ENCODE results near the gene GSN. TPM values are rescaled to one million over a fixed set of nuclear protein-coding genes. Genes with fewer than 3 reads are reported as not detected.

Gene GSN
- polyA plus RNA-seq, 1 of the 3 experiments (the other 2 are of a cell fraction): 168 TPM

DNA sequence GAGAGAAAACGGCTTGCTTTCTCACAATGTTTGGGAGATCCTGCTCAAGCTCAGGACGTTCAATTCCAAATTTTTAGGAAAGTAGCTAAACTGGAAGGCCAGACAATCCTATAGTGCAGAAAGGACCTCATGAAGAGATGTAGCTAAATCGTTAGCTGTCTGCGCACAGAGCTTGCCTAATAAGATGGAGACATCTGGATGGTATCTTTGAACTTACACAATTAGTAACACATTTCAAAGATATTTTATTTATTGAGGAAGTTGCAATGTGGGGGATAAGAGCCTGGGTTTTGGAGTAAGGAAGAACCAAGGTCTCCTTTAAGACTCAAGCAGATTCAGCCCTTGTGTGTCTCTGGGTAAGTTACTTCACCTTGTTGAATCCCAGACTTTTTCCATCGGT lies 37.7 kb upstream of the GSN start:
- H3K27ac ChIP-seq (ENCODE audit: low read depth in 2 of 2, low read length in 1 of 2): no peak overlapping the region
- H3K9me3 ChIP-seq: no peaks in the 10 kb centered on the region
- no peaks in the 10 kb centered on the region for H4K20me1 ChIP-seq (ENCODE audit: insufficient read depth)
- no peak overlapping the region for H2AFZ ChIP-seq (ENCODE audit: low read depth)
- CTCF ChIA-PET: interaction anchor here (0.9 to 3.1 kb wide), 3 partner anchors 17 to 50 kb away, joined by 3 to 9 read pairs (median 4); no protein-coding TSS in a partner anchor
- no peaks in the 10 kb centered on the region for H3K27me3 ChIP-seq (ENCODE audit: insufficient read depth)
- no peak overlapping the region for H3K9ac ChIP-seq
- no peak overlapping the region for H3K4me2 ChIP-seq
- H3K4me3 ChIP-seq (ENCODE audit: low read depth in 2 of 2, low read length in 1 of 2): no peak overlapping the region
- H3K36me3 ChIP-seq (replicated peaks in 1 of 2; ENCODE audit: control insufficient read depth in 1 of 2, insufficient read depth in 2 of 2, low read length in 1 of 2): no peaks in the 10 kb centered on the region
- no peaks in the 10 kb centered on the region for H3F3A ChIP-seq (replicated peaks; ENCODE audit: insufficient read depth)
- no peaks in the 10 kb centered on the region for H3K79me2 ChIP-seq (ENCODE audit: insufficient read depth)
- no peak for DNase-seq
- POLR2A ChIA-PET: no interaction called here
- H3K4me1 ChIP-seq (ENCODE audit: control insufficient read depth in 1 of 2, insufficient read depth in 2 of 2, low read depth in 1 of 2, low read length in 1 of 2): peaks cover 2 to 9% of the 10 kb centered on the region in 2 experiments; a peak in 3 of 4 replicates
- TF ChIP-seq, protein P1, sequence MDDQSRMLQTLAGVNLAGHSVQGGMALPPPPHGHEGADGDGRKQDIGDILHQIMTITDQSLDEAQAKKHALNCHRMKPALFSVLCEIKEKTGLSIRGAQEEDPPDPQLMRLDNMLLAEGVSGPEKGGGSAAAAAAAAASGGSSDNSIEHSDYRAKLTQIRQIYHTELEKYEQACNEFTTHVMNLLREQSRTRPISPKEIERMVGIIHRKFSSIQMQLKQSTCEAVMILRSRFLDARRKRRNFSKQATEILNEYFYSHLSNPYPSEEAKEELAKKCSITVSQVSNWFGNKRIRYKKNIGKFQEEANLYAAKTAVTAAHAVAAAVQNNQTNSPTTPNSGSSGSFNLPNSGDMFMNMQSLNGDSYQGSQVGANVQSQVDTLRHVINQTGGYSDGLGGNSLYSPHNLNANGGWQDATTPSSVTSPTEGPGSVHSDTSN (IDR thresholded peaks at IDR 0.05): no peak
- TF ChIP-seq GATA2 (CRISPR knock-in tag; IDR thresholded peaks at IDR 0.05) (no peak), SIN3A (IDR thresholded peaks at IDR 0.05; ENCODE audit: borderline replicate concordance, low read depth, low read length) (no peak), NFIC (IDR thresholded peaks at IDR 0.05; ENCODE audit: borderline replicate concordance) (no peak), EP300 (IDR thresholded peaks at IDR 0.05; ENCODE audit: borderline replicate concordance in 1 of 2, low read depth in 1 of 2, low read length in 1 of 2) (no peak)
- WGBS (ENCODE audit: low lambda C conversion rate): 84% methylated on average over 5 of the region's 5 CpGs
- H3K9me2 ChIP-seq: no peaks in the 10 kb centered on the region

DNA sequence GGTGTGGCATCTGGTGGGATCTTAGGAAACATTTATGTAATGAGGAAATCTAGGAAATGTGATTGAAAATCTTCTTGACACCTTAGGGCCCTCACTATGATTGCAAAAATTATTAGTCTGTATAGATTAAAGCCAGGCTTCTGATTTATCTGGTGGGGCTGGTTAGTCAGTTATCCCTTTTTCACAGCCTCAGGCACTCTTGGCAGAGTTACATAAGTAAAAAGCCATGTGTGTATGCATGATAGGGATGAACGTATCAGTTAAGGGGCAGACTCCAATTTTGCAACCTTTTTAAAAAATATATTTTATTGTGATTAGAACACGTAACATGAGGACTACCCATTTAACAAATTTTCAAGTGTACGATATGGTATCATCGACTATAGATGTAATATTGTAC lies 35.7 kb upstream of the GSN start:
- TF ChIP-seq TCF12 (IDR thresholded peaks at IDR 0.05) (no peak), NFIC (IDR thresholded peaks at IDR 0.05; ENCODE audit: borderline replicate concordance) (no peak), SMC3 (IDR thresholded peaks at IDR 0.05; ENCODE audit: low read depth, low read length) (no peak), JUND (IDR thresholded peaks at IDR 0.05) (no peak), POLR2AphosphoS5 (IDR thresholded peaks at IDR 0.05; ENCODE audit: low read depth, low read length) (no peak)
- TF ChIP-seq, protein P2, sequence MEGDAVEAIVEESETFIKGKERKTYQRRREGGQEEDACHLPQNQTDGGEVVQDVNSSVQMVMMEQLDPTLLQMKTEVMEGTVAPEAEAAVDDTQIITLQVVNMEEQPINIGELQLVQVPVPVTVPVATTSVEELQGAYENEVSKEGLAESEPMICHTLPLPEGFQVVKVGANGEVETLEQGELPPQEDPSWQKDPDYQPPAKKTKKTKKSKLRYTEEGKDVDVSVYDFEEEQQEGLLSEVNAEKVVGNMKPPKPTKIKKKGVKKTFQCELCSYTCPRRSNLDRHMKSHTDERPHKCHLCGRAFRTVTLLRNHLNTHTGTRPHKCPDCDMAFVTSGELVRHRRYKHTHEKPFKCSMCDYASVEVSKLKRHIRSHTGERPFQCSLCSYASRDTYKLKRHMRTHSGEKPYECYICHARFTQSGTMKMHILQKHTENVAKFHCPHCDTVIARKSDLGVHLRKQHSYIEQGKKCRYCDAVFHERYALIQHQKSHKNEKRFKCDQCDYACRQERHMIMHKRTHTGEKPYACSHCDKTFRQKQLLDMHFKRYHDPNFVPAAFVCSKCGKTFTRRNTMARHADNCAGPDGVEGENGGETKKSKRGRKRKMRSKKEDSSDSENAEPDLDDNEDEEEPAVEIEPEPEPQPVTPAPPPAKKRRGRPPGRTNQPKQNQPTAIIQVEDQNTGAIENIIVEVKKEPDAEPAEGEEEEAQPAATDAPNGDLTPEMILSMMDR (IDR thresholded peaks at IDR 0.05): no peak

More for the DNA sequence above, 35.7 kb upstream of the GSN start:
- no peaks in the 10 kb centered on the region for H3K27me3 ChIP-seq (ENCODE audit: insufficient read depth)
- H3K9me2 ChIP-seq: no peaks in the 10 kb centered on the region
- peaks cover 2 to 9% of the 10 kb centered on the region in 2 experiments; a peak in 3 of 4 replicates for H3K4me1 ChIP-seq (ENCODE audit: control insufficient read depth in 1 of 2, insufficient read depth in 2 of 2, low read depth in 1 of 2, low read length in 1 of 2)
- DNase-seq: peak; percentile 35
- H3K79me2 ChIP-seq (ENCODE audit: insufficient read depth): no peaks in the 10 kb centered on the region
- CTCF ChIA-PET: interaction anchor here (1.0 to 2.3 kb wide), 5 partner anchors 9 to 84 kb away, joined by 3 to 12 read pairs (median 5); no protein-coding TSS in a partner anchor
- no peak overlapping the region for H3K4me2 ChIP-seq
- no peaks in the 10 kb centered on the region for H3F3A ChIP-seq (replicated peaks; ENCODE audit: insufficient read depth)
- H3K9me3 ChIP-seq: no peaks in the 10 kb centered on the region
- POLR2A ChIA-PET: no interaction called here
- H3K27ac ChIP-seq (ENCODE audit: low read depth in 2 of 2, low read length in 1 of 2): no peak overlapping the region
- H3K4me3 ChIP-seq (ENCODE audit: low read depth in 2 of 2, low read length in 1 of 2): no peak overlapping the region
- H2AFZ ChIP-seq (ENCODE audit: low read depth): no peak overlapping the region
- no peaks in the 10 kb centered on the region for H4K20me1 ChIP-seq (ENCODE audit: insufficient read depth)
- no peak overlapping the region for H3K9ac ChIP-seq
- H3K36me3 ChIP-seq (replicated peaks in 1 of 2; ENCODE audit: control insufficient read depth in 1 of 2, insufficient read depth in 2 of 2, low read length in 1 of 2): no peaks in the 10 kb centered on the region
- 94% methylated on average over 4 of the region's 4 CpGs for WGBS (ENCODE audit: low lambda C conversion rate)
